GM18868 (cell line): ENCODE measurements around the gene DPF3.
"Not testable (repeated sequence)": the region's sequence is repeated elsewhere in the genome, so short reads cannot be mapped to it uniquely, and the experiment has no call there.

Experiments
- ATAC-seq: cut with Tn5 transposase; IDR thresholded peaks from one replicate; pipeline ENCODE4 v1.9.1; 2021; ENCODE audit warnings: mild to moderate bottlenecking, moderate library complexity; ENCODE audit not compliant: unreplicated experiment

Gene DPF3

GRCh38 chr14:72881543-72881942 lies 12.4 kb downstream of the DPF3 start:
- ATAC-seq, result no peak

GRCh38 chr14:72880820-72881219 lies 13.1 kb downstream of the DPF3 start:
- no peak for ATAC-seq

DNA sequence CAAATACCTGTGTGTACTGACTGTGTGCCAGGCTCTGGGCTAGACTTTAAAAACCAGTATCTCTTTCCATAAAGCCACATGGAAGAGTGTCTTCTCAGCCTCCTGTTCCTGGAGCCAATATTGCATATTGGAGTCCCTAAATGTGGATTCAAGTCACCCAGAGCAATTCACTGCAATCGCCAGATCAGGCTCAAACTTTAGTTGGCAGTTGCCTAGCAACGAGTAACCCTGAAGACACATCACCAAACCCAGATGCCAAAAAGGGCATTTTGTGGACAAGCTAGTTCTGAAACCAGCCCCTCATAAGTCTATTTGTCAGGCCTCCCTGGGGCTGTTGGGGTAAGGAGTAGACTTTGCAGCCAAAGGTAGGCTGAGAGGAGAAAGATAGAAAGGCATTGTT lies 13.7 kb downstream of the DPF3 start:
- no peak for ATAC-seq

- ATAC-seq, result no peak
These were observed 14.5 kb downstream of the DPF3 start for GRCh38 chr14:72879431-72879830.

DNA sequence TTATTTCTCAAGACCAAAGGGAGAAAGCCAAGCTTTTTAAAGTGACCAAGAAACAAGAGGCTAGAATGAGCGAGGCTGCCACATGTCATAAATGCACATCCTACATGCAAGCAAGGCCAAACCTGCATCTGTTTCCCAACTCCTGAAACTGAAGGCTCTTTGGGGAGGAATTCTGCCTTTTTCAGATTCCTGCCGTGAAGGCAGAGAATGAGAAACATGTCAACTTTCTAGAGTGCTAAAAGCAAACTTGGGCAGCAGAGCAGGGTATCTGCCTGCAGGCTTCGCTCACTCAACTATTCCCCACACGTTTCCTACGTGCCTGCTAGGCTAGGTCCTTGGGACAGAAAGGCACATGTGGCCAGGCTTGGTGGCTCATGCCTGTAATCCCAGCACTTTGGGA lies 15.2 kb downstream of the DPF3 start:
- no peak for ATAC-seq

GRCh38 chr14:72876710-72877063 lies 17.2 kb downstream of the DPF3 start:
- ATAC-seq, result no peak

DNA sequence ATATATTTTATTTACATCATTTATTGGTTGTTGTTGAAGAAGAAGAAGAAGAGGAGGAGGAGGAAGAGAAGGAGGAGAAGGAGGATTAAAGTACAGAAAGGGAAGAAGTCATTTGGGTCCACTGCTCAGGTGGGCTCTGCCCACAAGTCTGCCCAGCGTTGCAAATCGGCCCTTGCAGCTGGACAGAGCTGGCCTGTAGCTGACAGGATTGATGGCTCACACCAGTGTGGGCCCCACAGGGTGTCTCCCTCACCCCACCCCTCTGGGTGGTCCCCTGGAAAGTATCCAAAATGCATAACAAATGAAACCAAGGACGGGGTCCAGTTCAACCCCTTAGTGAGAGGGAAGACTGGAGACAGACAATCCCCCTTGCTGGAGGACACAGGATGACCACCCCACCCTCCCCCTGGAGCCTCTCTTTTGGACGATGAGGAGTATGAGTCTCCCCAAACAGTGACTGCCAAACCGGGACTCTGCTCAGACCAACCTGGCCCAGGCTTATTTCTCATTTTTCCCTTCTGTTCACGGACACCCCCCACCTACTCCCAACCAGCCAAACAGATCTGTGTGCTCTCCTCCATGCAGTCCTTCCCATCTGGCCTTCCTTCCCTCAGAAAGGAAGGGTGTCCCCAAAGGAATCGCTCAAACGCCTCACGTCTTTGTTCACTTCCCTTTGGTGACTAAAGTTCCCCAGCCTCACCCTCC lies 17.7 kb downstream of the DPF3 start:
- ATAC-seq, result no peak

DNA sequence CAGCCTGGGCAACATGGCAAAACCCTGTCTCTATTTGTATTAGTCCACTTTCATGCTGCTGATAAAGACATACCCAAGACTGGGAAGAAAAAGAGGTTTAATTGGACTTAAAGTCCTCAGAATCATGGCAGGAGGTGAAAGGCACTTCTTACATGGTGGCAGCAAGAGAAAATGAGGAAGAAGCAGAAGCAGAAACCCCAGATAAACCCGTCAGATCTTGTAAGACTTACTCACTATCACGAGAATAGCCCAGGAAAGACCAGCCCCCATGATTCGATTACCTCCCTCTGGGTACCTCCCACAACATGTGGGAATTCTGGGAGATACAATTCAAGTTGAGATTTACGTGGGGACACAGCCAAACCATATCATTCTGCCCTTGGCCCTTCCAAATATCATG lies 23.0 kb downstream of the DPF3 start:
- ATAC-seq, result not testable (repeated sequence)

- ATAC-seq, result no peak
These were observed 24.2 kb downstream of the DPF3 start for GRCh38 chr14:72869407-72870329.

DNA sequence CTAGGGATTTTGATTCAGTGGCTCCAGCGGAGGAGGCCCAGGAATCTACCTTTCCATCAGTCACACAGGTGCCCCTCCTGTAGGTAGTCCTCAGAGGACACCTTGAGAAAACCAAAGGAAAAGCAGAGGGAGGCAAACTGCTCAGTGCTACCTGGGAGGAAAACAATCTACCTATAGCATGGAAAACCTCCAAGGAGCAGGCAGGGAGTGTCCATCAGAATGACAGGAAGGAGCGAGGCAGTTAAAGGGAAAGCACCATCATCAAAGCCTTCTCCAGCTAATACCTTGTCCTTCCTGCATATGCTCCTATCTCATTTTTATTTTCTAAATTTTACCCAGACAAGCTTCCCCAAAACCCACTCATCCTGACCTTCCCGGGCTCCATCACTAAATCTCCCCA lies 25.4 kb downstream of the DPF3 start:
- ATAC-seq, result no peak

- ATAC-seq, result no peak
These were observed 29.1 kb downstream of the DPF3 start for GRCh38 chr14:72864712-72865365.

DNA sequence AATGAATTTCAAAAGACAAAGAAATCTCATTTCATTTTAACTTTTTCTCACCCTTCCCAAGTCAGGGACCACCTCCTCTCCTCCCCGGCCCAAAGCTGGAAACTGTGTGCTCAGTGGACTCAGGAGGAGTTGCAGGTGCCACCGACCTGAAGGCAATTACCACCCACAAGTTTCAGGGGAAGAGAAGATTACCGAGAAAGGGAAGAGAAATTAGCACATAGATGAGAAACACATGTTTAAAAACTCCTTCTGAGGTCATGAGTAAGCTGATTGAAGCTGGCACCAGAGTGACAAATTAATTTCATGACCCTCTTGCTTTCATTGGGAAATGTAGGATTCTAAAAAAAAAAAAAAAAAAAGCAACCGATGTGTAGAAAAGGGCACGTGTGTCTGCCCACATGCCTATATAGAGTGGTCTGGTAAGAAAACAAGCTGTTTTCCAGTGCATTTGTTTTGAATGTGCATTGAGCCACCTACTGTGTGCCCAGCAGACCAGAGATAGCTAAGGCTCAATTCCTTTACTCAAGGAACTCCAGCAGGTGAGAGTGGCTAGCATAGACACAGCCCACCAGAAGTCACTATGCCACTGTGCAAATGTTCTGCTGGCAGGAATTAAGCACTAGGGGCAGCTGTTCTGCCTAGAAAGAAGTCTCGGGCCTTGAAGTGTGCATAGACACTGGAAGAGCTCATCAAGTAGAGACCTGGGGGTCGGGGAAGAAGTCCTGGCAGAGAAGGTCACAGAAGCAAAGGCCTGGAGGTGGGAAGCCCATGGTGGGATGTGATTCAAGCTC lies 30.5 kb downstream of the DPF3 start:
- ATAC-seq, result peak; percentile 89

DNA sequence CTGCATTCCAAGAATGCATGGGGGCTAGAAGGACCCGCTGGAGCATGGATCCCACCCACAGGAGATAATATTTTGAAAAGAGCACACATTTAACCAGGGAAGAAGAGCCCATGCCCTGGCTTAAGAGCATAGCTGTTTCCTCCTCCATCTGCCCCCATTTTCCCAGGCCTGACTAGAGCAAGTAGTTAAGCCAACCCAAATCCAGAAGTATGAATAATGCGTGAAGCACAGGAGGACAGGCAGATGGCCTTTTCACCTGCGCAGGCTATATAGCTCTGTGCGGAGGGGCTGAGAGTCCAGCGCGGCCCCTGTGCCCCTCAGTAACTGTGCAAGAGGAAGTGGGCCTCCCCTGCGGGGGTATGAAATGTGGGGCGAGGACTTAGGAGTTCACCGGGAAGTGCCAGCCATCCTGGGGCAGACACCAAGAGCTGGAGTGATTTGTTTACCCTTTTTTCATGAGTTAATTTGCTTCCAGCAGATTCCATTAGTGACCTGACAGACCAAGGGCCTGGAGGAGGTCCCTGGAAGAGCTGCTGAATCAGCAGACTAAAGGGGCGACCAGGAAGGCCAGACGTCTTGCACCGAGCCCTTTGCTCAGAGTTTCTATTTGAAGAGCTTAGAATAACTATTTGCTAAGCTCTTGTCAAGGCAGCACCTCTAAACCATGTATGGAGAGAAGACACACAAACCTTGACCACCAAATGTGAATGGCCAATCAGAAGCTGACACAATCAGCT lies 37.2 kb downstream of the DPF3 start:
- no peak for ATAC-seq

DNA sequence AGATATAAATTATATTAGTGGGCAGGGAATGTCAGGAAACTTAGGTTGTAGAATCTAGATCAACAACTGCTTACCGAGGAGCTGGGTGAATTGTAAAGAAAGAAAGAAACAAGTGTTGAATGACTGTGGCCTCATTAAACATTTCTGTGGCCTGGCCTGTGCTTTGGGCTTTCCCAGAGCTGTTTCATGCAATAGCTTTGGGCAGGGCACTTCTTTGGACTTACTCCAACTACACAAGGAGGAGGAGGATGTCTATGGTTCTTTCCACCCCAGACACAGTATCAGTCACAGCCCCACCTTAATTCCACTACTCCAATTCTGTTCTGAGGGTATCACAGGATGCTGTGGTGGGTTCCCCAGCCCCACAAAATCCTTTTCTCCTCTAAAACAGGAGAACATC lies 38.0 kb downstream of the DPF3 start:
- ATAC-seq, result no peak

DNA sequence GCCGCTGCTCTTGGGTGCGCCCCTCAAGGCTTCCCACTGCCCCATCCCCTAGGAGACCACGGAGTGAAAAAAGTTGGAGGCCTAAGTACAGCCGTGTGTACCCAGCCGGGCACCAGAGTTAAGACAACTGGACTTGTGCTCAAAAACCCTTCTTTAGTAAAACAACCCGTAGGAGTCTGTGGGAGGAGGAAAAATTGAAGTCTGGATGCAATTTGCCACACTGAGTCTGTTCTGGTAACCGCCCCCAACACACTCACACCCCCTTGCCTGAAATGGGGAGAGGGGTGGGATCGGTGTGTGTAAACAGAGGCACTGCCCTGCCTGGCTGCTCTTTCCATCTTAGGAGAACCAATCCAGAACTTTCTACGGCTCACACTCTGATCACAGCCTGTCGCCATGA lies 41.7 kb downstream of the DPF3 start:
- ATAC-seq, result no peak

- ATAC-seq, result no peak
These were observed 42.3 kb downstream of the DPF3 start for GRCh38 chr14:72851635-72852034.

- ATAC-seq, result no peak
These were observed 43.5 kb downstream of the DPF3 start for GRCh38 chr14:72850360-72850759.

DNA sequence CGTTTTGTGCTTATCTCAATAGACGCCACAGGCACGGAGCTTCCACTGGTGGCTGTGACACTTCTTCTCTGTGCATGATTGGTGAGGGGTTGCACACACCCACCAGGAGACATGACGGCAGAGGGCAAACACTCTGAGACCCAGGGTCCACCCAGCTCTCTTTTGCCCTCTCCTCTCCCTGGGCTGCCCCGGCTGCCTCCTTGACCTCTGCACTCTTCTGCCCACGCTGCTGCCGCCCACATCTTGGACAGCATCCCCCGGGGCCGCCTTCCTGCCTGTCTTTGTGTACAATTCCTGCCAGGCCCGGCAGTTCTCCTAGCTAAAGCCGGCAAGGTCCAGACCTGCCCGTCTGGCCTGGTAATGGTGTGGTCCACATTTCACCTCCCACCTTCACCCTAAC lies 44.7 kb downstream of the DPF3 start:
- no peak for ATAC-seq

DNA sequence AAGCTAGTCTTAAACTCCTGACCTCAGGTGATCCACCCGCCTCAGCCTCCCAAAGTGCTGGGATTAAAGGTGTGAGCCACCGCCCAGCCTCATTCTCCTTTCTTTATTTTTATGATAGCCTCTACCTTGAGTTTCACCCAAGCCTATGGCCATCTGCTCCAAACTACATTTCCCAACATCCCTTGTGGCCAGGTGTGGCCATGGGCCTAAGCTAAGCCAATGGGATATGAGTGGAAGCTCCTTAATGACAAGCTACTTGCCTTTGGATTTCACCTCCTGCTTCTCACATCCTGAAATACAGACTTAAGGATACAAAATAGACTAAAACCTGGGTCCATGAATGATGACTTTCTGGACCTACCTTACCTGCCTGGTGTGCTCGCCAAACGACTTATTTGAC lies 46.2 kb downstream of the DPF3 start:
- ATAC-seq, result no peak

DNA sequence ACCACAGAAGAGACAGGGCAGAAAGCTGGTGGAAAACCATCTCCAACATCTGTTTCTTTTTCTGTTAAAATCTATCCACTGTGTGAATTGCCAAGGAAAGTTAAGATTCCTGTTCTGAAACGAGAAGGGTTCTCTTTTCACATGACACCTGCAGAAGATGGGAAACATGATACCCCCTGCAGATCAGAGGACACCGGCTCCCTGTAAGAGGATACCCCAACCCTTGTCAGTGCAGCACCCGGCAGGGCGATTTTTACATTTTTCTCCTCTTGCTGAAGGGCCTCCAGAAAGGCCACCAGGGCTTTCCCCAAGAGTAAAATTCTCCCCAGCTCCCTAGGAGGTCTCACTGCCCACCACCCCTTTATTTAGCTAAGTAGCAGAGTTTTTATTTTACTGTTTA lies 48.2 kb downstream of the DPF3 start:
- ATAC-seq, result no peak
